ENCODE results near the gene NFIA. TPM values are rescaled to one million over a fixed set of nuclear protein-coding genes. Genes with fewer than 3 reads are reported as not detected.

The NFIA gene
- total and polyA plus RNA-seq, 2 of the 13 experiments (the other 11 are each of a cell fraction or from before 2014, with no cell fraction given), result 14.7 to 28.5 TPM

- TF ChIP-seq ZNF367 (CRISPR knock-in tag; IDR thresholded peaks at IDR 0.05; ENCODE audit: borderline replicate concordance) (no peak), PTBP1 (IDR thresholded peaks at IDR 0.05; ENCODE audit: low read depth, low read length, poor library complexity, severe bottlenecking) (no peak), ZFP1 (CRISPR knock-in tag; IDR thresholded peaks at IDR 0.05) (0 out of 2 replicates have a peak, but pooled peaks have one; percentile 24), ZNF639 (CRISPR knock-in tag; conservative IDR thresholded peaks at IDR 0.05) (no peak), TRAFD1 (CRISPR knock-in tag; IDR thresholded peaks at IDR 0.05; ENCODE audit: borderline replicate concordance) (no peak), ZKSCAN5 (CRISPR knock-in tag; IDR thresholded peaks at IDR 0.05) (no peak), ARNTL (CRISPR knock-in tag; IDR thresholded peaks at IDR 0.05) (no peak), ZBTB38 (CRISPR knock-in tag; IDR thresholded peaks at IDR 0.05) (no peak), JDP2 (CRISPR knock-in tag; IDR thresholded peaks at IDR 0.05; ENCODE audit: borderline replicate concordance) (no peak), POLR2A (IDR thresholded peaks at IDR 0.05; ENCODE audit: insufficient read depth in 1 of 2, low read depth in 2 of 2, low read length in 2 of 2) (no peak), NAIF1 (CRISPR knock-in tag; IDR thresholded peaks at IDR 0.05; ENCODE audit: borderline replicate concordance) (no peak), ZSCAN5A (CRISPR knock-in tag; IDR thresholded peaks at IDR 0.05; ENCODE audit: borderline replicate concordance) (no peak; the same call in 1 of the 2 replicates), SMYD3 (CRISPR knock-in tag; IDR thresholded peaks at IDR 0.05) (no peak; the same call in 1 of the 2 replicates), AKAP8 (CRISPR knock-in tag; IDR thresholded peaks at IDR 0.05) (no peak), GATAD1 (CRISPR knock-in tag; IDR thresholded peaks at IDR 0.05) (peak; percentile 28; the same call in 1 of the 2 replicates), ZNF275 (CRISPR knock-in tag; IDR thresholded peaks at IDR 0.05; ENCODE audit: borderline replicate concordance) (no peak), RBM39 (IDR thresholded peaks at IDR 0.05; ENCODE audit: low read depth, low read length, poor library complexity, severe bottlenecking) (no peak), MLXIP (CRISPR knock-in tag; IDR thresholded peaks at IDR 0.05; ENCODE audit: borderline replicate concordance) (no peak), ZBTB46 (CRISPR knock-in tag; IDR thresholded peaks at IDR 0.05; ENCODE audit: borderline replicate concordance) (no peak), NR1H2 (CRISPR knock-in tag; IDR thresholded peaks at IDR 0.05; ENCODE audit: borderline replicate concordance, low read depth) (no peak)
Observed at GRCh38 chr1:61338899-61339298, 256.5 kb downstream of the NFIA start (continued).
